Measurements from ENCODE around the gene PACC1.

Gene PACC1

GRCh38 chr1:212437179-212437798 lies 22.6 kb upstream of the PACC1 start:
- DNase-seq (ENCODE audit: low spot score) = no peak

- no peak for DNase-seq (ENCODE audit: low spot score)
Observed at GRCh38 chr1:212434992-212435391, 20.3 kb upstream of the PACC1 start.

GRCh38 chr1:212433577-212434462 lies 19.1 kb upstream of the PACC1 start:
- DNase-seq (ENCODE audit: low spot score) = no peak

GRCh38 chr1:212432661-212433576 lies 18.2 kb upstream of the PACC1 start, which contains the start of gene NENF:
Gene NENF (plus strand): TSS chr1:212432920. CDS start chr1:212432944, 24 bp downstream.
- DNase-seq (ENCODE audit: low spot score) = peak; percentile 80

- no peak for DNase-seq (ENCODE audit: low spot score)
Observed at GRCh38 chr1:212432272-212432660, 17.6 kb upstream of the PACC1 start.

GRCh38 chr1:212431644-212432043 lies 17.0 kb upstream of the PACC1 start:
- DNase-seq (ENCODE audit: low spot score) = no peak

GRCh38 chr1:212430955-212431394 lies 16.3 kb upstream of the PACC1 start:
- no peak for DNase-seq (ENCODE audit: low spot score)

- DNase-seq (ENCODE audit: low spot score) = no peak
Observed at GRCh38 chr1:212430416-212430815, 15.7 kb upstream of the PACC1 start.

GRCh38 chr1:212428496-212428895 lies 13.8 kb upstream of the PACC1 start:
- no peak for DNase-seq (ENCODE audit: low spot score)

GRCh38 chr1:212423879-212424278 lies 9.2 kb upstream of the PACC1 start:
- no peak for DNase-seq (ENCODE audit: low spot score)

GRCh38 chr1:212421165-212421564 lies 6.5 kb upstream of the PACC1 start:
- DNase-seq (ENCODE audit: low spot score) = no peak

GRCh38 chr1:212415107-212415841 lies 588 bp upstream of the PACC1 start:
- peak; percentile 43 for DNase-seq (ENCODE audit: low spot score)

- no peak for DNase-seq (ENCODE audit: low spot score)
Observed at GRCh38 chr1:212413902-212414327, 771 bp downstream of the PACC1 start.

GRCh38 chr1:212412374-212412773 lies 2.3 kb downstream of the PACC1 start:
- DNase-seq (ENCODE audit: low spot score) = no peak

- DNase-seq (ENCODE audit: low spot score) = no peak
Observed at GRCh38 chr1:212410231-212410820, 4.4 kb downstream of the PACC1 start.

- DNase-seq (ENCODE audit: low spot score) = no peak
Observed at GRCh38 chr1:212402666-212403321, 11.9 kb downstream of the PACC1 start.

GRCh38 chr1:212401838-212402582 lies 12.7 kb downstream of the PACC1 start:
- no peak for DNase-seq (ENCODE audit: low spot score)

GRCh38 chr1:212401042-212401441 lies 13.6 kb downstream of the PACC1 start:
- DNase-seq (ENCODE audit: low spot score) = no peak

- DNase-seq (ENCODE audit: low spot score) = no peak
Observed at GRCh38 chr1:212397171-212397570, 17.5 kb downstream of the PACC1 start.

- DNase-seq (ENCODE audit: low spot score) = no peak
Observed at GRCh38 chr1:212396638-212397037, 18.0 kb downstream of the PACC1 start.

Data from NAMALWA (cell line).